GM18499 (cell line): ENCODE measurements around the gene PER1.
"Not testable (repeated sequence)": the region's sequence is repeated elsewhere in the genome, so short reads cannot be mapped to it uniquely, and the experiment has no call there.

Experiments
- ATAC-seq: cut with Tn5 transposase; IDR thresholded peaks from one replicate; pipeline ENCODE4 v1.9.1; 2021; ENCODE audit warnings: moderate number of reproducible peaks; ENCODE audit not compliant: insufficient read depth, unreplicated experiment

PER1 gene

DNA sequence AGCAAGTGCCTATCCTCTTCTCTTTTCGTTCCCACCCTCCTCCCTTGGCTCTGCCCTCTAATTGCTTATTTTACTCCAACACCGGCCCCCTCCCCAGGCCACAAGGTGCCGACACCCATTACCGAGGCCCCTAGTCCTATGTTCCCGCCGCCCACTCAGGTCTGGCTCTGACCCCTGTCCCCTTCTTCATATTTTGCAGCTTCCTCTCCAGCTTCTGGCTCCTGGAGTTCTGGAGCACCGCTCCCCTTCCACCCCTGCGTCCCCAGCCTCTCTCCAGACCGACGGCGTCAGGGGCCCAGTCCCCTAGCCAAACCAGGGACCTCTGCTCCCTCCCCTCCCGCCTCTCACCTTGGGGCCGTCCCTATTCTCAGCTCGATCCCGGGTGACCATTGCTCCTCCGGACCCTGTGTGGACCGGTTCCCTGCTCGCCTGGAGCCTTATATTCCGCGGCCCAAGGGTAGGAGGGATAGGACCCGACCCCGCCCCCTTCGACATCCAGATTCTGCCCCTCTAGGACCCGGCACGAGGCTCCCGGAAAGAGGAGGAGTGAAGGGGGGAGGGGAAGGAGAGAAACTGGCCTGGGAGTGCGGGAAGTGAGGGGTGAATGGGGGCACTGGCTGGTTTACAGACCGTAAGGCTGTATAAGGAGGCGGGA, 28.4 kb downstream of the PER1 start, which contains the start of gene HES7:
Gene HES7 (minus strand): TSS at position 412 of the 655 bp plus-strand sequence. CDS start 22 bp downstream, at position 390.
- ATAC-seq = no peak

DNA sequence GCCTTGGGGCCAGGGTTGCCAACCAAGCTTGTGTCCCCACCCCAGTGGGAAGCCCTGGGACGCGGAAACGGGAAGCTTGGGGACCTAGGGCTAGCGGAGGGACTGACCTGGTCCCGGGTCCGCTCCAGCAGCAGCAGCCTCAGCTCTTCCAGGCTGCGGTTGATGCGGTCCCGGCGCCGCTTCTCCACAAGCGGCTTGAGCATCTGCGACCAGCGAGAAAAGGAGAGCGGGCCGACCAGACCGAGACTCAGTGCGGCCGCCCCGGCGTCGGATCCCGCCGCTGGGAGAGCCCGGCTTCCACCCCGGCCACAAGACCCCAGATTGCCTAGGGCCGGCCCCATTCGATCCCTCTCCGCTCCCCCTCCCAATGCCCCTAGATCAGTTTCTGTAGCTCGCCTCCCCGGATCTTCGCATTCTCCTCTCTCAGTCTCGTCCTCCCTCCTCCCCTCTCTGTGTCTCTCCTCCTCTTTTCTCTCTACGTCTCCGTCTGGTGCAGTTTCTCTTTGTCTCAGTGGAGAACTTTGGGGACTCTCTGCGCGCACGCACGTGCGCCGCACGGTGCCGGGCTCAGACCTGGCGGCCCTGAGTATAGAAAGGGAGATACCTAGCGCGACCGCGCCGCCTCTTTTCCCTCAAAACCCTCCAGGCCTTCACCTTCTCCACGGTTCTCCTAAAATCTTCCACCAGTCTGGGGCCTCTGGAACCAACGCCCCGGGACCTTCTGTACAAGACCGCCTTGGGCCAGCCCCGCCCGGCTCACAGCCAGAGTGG, 29.1 kb downstream of the PER1 start:
- ATAC-seq = no peak

DNA sequence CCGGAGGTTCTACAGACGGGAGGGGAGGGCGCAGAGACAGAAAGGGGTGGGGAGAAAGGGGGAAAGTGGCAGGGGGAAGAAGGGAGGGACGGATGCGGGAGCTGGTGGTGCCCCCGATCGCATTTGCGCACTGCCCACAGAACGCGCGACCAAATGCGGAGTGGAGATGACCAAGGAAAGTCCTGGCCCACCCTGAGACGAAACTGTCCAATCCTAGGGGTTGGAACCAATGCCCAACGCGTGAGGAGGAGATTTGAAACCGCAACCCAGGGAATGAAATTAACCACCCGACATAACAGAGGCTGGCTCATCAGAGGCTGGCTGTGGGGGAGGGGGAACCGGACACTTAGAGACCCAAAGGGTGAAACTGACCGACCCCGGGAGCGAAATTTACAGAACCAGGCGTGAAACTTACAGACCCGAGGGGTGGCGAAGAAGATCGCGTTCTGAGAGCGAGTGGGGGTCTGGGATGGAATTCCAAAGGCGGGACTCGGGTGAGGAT, 29.7 kb downstream of the PER1 start:
- no peak for ATAC-seq

DNA sequence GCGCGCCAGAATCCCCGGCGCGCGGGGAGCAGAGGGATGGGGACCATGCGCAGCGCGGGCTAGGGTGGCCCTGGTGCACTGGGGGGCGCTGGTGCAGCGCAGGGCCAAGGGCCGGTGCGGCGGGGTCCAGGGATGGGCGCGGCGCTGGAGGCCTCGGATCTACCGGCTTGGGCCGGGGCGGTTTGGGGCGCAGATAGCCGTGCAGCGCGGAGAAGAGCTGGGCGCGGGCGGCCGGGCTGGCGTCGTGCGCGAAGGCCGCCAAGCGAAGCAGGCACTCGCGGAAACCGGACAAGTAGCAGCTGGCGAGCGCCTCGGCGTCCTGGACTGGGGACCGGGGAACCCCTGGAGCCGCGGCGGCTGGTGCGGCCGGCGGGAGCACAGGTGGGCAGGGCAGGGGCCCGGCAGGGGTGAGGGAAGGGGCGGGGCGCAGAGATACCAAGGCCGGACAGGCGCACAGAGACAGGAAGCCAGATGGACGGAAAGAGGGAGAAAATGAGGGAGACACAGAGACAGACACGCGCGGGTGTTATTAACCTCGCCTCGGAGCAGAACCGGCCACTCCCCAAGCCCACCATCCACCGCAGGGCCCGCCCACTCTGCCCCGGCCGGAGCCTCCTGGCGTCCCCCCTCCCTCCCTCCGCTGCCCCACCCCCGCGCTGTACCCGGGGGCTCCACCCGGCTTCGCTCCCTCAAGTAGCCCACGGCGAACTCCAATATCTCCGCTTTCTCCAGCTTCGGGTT, 30.4 kb downstream of the PER1 start:
- ATAC-seq = no peak

DNA sequence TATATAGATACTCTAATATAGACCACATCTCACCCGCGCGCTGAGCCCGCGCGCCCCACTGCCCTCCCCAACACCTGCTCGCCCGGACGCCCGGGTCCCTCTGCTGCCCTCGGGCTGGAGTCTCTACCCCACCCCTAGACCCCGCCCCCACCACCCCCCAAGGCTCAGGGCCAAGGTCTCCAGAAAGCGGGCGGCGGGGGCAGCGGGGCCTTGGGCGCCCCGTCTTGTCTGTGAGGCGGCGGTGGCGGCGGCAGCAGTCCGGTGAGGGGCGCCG, 30.9 kb downstream of the PER1 start:
- ATAC-seq = no peak

DNA sequence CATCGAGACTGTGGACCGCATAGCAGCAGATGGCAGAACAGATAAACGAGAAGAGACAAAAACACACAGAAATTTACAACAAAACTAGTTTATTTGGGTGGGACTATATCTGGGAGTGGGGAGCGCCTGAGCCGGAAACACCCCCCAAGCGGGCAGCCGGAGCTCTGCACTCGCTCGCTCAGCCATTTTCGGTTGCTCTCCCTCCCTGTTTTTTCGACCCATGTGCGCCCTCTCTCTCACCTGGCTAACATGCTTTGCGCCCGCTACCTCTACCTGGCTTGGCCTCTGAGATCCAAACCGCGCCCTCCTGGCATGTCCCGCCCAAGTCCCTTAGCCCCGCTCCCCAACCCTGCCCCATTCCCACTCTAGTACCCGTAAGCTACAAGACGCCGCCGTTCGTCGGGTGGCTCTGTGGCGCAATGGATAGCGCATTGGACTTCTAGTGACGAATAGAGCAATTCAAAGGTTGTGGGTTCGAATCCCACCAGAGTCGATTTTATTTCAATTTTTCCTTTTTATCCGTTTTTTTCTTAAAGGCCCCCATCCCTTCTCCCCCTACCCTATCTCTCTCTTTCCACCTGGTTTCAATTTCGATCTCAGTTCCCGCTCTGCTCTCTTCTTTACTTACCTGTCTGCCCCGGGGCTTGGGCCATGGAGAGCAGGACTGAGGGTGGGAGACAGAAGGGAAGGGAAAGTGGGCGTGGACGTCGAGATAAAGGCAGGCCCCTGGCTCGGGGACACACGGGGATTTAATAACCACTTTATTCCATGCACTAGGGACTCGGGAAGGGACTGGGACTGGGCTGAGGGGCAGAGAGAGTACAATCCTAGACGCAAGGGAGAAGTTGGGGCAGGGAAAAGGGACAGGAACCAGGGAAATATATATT, 31.4 kb downstream of the PER1 start:
- no peak for ATAC-seq

DNA sequence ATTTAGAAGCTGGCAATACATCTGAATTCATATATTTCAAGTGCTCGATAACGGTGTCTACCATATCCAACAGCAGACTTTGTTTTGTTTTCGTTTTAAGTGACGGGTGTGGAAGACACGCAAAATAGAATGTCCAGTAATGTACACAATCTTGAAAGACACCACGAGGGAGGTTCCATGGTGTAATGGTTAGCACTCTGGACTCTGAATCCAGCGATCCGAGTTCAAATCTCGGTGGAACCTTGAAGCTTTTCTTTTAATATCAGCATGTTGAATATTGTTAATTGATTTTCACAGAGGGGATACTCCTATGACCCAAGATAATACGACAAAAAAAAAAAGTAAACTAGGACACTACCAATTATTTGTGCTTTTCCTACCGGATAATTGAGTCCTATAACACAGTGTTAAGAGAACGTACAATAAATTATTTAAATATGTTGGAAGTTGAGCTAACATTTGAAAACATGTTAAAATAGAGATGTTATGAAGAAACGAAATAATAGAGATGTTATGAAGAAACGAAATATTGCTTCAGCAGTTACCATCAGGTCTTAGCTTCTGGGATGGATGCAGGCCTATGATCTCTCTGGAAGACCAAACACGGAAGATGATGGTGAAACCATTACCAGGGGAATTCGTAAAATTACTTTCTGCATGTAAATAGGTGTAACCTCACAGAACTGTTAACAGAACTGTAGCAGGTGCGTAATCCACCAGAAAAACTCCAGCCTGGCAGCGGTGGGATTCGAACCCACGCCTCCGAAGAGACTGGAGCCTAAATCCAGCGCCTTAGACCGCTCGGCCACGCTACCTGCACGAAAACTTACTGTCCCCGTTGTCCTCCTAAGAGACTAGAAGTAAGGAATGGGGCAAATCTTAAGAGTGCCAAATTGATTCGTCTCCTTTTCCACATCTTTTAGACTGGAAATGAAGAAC, 32.4 kb downstream of the PER1 start:
- no peak for ATAC-seq

DNA sequence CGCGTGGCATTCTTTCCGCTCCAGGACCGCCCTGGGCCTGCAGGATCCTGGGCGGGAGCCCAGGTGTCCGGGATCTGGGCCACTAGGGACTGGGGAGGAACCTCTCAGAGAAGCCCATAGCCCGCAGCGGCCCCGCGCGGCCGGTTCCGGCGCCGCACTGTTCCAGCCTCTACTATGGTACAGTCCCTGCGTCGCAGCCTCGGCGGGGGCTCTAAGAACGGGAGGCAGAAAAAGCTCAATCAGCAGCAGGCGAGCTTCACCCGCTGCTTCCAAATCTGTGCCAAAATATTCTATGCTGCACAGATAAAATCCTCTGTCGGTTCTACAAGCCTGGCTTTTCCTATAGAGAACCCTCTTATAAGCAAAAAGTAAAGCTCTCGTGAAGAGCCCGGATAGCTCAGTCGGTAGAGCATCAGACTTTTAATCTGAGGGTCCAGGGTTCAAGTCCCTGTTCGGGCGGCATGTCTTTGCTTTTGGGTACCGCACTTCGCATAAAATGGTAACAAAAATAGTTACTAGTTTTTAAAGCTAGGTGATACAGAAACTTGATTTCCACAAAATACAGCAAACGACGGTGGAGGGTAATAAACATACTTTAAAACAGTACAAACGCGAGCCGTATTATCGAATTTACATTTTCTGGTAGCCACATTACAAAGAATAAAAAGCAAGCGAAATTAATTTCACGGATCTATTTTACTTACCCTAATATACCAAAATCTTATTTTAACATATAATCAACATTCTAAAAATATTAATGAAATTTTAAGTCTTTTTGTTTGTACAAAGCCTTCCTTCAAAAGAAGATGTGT, 33.2 kb downstream of the PER1 start:
- ATAC-seq = no peak

DNA sequence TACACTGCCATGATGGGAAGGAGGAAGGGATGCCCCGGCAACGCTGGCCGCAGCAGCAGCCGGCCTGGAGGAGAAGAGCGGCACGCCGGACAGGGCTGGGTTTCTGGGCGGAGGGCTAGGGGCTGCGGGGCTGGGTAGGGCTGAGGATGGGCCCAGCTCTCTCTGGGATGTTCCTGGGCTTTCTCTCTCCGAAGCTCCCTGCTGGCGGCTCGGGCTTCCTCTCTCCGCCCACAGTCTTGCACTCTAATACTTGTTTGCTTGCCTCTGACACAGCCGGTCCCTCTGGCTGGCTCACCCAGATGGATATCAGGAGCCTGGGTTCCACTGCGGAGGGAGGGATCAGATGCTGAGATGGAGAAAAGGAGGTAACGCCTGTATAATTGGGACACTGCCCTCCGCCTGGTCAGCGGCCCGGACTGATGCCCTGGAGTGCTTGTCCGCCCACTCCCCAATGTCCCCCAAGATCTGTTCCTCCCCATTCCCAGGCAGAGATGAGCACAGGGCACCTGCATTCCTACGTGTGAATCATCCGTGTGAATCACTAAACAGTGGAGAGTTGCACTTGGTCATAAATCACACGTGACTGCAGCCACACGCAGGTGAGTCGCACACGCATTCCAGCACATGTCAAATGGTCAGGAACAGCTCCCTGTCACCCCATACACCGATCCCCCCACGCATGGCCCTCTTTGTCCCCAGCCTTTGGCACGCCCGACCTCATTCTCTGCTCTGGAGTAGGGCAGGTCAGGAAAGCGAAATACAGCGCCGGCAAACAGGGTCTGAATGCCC, 34.0 kb downstream of the PER1 start, which contains the start of gene ALOXE3:
Gene ALOXE3 (minus strand): TSS at position 535 of the 789 bp plus-strand sequence. CDS start 524 bp downstream, at position 11.
- ATAC-seq = no peak

DNA sequence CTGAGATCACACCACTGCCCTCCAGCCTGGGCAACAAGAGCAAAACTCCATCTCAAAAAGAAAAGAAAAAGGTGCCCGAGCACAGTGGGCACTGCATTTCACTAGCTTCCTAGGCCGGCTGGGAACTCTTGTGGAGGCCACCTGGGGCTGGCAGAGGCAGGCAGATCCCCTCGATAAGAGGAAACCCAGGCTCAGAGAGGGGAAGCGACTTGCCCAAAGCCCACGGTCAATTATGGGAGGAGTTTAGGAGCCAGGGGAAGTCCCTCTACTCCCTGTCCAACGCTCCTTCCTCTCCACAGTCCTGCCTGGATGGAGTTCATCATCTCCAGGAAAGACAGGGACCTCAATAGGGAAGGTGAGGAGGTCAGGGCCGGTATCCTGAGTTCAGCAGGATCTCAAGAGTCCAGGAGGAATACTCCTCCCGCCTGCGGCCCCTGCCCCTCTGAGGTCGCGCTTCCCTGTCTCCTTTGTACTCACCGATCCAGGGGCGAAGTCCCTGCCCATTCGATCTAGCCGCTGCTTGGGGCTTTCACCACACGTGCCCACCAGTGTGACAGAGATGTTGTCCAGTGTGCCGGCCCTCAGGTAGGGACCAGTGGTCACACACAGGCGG, 34.7 kb downstream of the PER1 start:
- no peak for ATAC-seq

DNA sequence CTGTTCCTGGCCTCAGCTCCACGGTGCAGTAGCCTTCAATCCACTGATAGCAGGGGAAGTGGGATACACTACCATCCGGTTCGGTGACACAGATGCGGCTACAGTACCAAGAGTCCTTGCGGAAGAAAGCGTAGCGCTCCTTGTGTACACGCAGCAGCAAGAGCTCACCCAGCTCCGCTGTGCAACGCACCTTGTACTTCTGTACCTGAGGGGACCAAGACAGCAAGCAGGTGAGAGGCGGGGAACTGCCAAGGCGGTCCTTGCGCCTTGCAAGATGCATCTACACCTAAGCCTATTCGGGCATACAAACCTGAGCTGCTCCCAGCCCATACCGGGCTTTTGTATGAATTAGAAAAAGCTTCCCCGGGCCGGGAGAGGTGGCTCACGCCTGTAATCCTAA, 35.4 kb downstream of the PER1 start:
- no peak for ATAC-seq

DNA sequence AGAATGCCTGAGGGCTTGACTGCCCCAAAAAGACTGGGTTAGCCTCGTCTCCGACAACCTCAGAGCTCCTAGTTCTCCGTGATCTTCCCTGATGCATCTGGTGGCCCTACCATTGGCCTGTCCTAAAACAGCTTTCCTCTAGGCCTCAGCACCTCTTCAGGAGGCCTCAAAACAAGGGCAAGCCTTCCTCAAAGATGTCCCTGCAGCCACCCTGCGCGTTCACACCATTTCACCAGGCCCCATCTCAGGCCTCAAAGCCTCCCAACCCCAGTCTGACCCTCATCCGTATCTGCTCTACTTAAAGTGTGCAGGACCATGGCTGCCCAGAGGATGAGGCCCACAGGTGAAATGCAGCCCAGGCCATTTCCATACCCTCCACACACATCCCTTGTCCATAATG, 41.3 kb downstream of the PER1 start:
- ATAC-seq = no peak

DNA sequence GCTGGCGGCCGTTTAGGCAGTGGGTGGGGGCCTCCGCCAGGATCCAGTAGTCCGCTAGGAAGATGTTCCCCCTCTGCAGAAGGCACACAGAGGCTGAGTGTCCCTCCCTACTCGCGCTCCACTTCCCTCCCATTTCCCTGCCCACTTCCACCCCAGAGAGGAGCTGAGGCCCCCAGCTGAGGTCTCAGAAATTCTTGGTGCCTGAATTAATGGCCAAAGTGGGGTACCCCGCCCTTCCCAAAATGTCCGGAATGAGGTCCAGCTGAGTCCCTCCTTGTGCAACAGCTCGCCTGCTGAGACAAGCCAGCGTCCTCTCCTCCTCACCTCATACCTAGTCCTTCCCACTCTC, 41.8 kb downstream of the PER1 start:
- no peak for ATAC-seq

DNA sequence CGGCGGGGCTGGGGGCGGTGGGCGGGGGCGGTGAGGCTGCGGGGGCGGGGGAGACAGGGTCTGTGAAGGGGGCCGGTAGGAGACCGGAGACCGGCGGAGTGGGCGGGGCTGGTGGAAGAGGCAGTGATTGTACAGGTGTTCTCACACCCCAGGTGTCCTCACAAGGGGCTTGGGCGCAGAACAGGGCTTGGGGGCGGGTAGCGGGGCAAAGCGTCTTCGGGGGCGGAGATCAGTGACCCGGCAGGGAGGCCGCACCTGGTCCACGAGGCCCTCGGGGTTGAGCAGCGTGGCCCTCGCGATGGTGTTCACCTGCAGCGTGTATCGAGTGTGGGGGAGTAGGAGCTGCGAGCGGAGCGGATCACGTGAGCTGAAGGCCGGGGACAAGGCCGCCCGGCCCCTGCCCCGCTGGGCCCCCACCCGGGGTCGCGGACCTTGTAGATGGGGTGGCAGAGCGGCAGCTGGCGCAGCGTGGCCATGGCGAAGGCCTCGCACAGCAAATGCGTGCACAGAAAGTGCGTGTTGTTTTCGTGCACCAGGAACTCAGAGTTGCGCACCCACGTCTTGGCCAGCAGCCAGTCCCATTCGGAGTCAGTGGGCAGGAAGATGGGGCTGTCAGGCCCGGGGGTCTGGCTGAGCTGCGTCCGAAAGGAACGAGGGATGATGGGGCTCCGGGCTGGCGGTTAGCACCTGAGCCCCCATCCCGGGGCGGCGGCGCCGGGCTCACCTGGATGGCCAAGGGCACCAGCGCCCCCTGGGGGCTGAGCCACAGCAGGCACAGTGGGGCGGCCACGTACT, 42.3 kb downstream of the PER1 start:
- ATAC-seq = no peak

DNA sequence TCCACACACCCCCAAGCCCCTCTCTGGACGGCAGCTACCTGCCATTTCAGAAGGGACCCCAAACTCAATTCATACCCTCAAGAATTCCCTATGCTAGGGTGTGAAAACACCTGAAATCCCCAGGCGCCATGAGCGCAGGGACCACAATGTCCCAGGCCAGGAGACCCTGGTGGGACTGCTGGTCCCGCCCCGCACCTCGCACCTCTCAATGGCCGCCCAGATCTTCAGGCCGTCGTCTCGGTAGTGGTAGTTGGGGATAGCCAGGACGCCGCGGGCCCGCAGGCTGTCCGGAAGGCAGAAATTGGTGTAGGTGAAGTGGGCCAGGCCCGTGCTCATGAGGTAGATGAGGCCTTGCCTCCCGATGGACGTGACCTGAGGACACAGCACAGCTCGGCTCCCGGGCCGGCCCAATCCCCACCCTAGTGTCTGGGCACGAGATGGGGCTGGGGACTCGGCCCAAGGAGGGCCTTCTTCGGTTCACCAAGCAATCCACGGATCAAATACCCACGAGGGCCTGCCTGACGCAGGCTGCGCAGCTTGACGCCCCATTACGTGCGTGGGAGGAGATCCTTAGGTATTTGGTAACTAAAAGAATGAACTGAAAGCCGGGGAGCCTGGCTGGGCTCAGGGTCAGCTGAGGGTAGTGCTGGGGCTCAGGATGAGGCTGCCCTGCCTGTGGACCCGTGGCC, 43.1 kb downstream of the PER1 start:
- no peak for ATAC-seq

DNA sequence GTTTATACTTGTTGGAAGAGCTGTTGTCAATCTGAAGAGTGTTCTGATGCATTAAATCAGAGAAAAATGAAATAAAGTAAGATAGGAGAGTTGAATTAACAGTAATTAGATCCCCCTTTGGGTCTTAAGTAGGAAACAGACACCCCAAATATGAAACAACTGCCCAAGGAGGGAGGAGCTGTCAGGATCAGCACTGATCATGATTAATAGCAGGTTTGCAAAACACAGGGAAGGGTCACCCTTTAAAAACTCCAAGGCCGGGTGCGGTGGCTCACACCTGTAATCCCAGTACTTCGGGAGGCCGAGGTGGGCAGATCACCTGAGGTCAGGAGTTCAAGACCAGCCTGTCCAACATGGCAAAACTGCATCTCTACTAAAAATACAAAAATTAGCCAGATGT, 45.2 kb downstream of the PER1 start:
- not testable (repeated sequence) for ATAC-seq
